ENCODE results near the gene TGFB3.

DNA sequence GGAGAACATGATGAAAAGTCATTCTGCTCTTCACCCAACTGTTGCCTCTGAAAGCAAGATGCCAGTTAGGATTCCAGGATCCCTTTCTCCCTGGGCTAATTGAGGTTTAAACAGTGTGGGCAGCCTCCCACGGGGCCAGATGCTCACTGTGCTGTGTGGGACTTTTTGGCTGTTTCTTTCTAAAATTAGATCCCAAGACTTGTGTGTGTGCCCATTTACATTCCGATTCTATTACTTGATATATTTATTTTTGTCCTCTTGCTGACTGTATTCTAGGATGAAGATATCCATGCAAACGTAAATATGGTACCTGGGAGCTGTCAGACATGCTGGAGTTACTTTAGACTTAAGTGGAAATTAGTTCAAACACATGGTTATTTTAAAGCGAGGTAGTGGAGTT lies 10.0 kb upstream of the TGFB3 start:
- TF ChIP-seq POLR2A (IDR thresholded peaks at IDR 0.05; ENCODE audit: low read length), result no peak
- no peak for TF ChIP-seq GATA1 (IDR thresholded peaks at IDR 0.05; ENCODE audit: low read depth, low read length)

All from erythroblast (primary cell).